Kidney capillary endothelial cell (primary cell): ENCODE measurements around the gene TMEM182.

Source experiments
- DNase-seq: peaks from one replicate; pipeline ENCODE4 v3.0.0-alpha.2; 2018; ENCODE audit warnings: low spot score

The TMEM182 gene

GRCh38 chr2:102801858-102802699 lies 40.2 kb downstream of the TMEM182 start:
- no peak for DNase-seq

- no peak for DNase-seq
These were observed 41.4 kb downstream of the TMEM182 start for GRCh38 chr2:102803041-102803896.

- DNase-seq: no peak
These were observed 42.0 kb downstream of the TMEM182 start for GRCh38 chr2:102803897-102804217.

GRCh38 chr2:102806250-102806837 lies 44.5 kb downstream of the TMEM182 start:
- DNase-seq: peak; percentile 57

- DNase-seq: no peak
These were observed 47.7 kb downstream of the TMEM182 start for GRCh38 chr2:102809291-102810189.

GRCh38 chr2:102815285-102815684 lies 53.5 kb downstream of the TMEM182 start:
- DNase-seq: no peak

- DNase-seq: no peak
These were observed 65.1 kb downstream of the TMEM182 start for GRCh38 chr2:102826904-102827303.

GRCh38 chr2:102832789-102833188 lies 71.0 kb downstream of the TMEM182 start:
- DNase-seq: no peak

- no peak for DNase-seq
These were observed 72.9 kb downstream of the TMEM182 start for GRCh38 chr2:102834523-102835273.

GRCh38 chr2:102837626-102838198 lies 75.9 kb downstream of the TMEM182 start:
- DNase-seq: no peak

- DNase-seq: peak; percentile 42
These were observed 78.0 kb downstream of the TMEM182 start for GRCh38 chr2:102839668-102840388.

- DNase-seq: peak; percentile 38
These were observed 79.4 kb downstream of the TMEM182 start for GRCh38 chr2:102841107-102841840.

- no peak for DNase-seq
These were observed 82.1 kb downstream of the TMEM182 start for GRCh38 chr2:102843764-102844443.

- no peak for DNase-seq
These were observed 83.1 kb downstream of the TMEM182 start for GRCh38 chr2:102844911-102845310.

- peak; percentile 17 for DNase-seq
These were observed 86.6 kb downstream of the TMEM182 start for GRCh38 chr2:102848366-102848839.

GRCh38 chr2:102850888-102851287 lies 89.1 kb downstream of the TMEM182 start:
- DNase-seq: no peak

- DNase-seq: no peak
These were observed 91.0 kb downstream of the TMEM182 start for GRCh38 chr2:102852867-102853266.
